Retinal pigment epithelial cell (primary cell): ENCODE data around the gene JAG2.

Experiments used
- DNase-seq: peaks from one replicate; pipeline ENCODE4 v3.0.0-alpha.2; 2010; ENCODE audit warnings: low read depth
- H3K4me3 ChIP-seq: 2 replicates; pipeline ENCODE4 v1.5.1; 2011; ENCODE audit warnings: mild to moderate bottlenecking, low read length, control low read depth, moderate library complexity
- TF ChIP-seq, protein P1 (sequence below): conservative IDR thresholded peaks from 2 replicates; pipeline ENCODE4 v1.5.1; 2011; ENCODE audit warnings: low read depth, low read length, control low read depth, inconsistent platforms

Gene JAG2

DNA sequence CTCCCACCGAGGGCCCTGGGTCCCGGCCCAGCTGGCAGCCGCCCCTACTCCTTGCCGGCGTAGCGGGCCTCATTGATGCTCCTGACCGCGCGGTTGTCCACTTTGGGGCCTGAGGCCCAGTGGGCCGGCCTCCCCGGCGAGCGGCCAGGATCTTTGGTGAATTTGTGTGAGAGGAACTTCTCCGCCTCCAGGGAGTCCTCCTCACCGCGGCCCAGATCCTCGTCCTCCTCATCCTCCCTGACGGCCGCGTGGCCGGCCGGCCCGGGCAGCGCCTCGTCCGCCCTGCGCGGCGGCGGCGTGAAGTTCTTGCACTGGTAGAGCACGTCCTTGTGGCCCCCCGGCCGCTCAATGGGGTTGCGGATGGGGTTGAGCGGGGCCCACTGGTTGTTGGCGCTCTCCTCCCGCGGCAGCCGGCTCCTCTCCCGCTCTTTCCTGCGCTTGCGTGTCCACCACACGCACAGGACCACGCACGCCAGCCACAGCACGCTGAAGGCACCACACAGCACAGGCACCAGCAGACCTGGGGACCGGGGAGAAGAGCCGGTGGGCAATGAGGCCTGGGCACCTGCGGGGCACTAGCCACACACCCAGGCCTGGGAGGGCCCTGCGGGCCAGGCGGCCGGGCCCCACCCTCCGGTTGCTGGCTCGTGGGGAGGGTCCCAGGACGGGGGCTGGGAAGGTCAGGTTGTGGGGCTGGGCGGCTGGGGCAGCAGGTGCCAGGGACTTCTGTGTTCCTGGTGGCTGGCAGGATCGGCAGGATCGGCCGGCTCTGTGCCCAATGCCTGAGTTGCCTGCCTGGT is 25.7 kb downstream of the JAG2 start:
- TF ChIP-seq, protein P1, sequence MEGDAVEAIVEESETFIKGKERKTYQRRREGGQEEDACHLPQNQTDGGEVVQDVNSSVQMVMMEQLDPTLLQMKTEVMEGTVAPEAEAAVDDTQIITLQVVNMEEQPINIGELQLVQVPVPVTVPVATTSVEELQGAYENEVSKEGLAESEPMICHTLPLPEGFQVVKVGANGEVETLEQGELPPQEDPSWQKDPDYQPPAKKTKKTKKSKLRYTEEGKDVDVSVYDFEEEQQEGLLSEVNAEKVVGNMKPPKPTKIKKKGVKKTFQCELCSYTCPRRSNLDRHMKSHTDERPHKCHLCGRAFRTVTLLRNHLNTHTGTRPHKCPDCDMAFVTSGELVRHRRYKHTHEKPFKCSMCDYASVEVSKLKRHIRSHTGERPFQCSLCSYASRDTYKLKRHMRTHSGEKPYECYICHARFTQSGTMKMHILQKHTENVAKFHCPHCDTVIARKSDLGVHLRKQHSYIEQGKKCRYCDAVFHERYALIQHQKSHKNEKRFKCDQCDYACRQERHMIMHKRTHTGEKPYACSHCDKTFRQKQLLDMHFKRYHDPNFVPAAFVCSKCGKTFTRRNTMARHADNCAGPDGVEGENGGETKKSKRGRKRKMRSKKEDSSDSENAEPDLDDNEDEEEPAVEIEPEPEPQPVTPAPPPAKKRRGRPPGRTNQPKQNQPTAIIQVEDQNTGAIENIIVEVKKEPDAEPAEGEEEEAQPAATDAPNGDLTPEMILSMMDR: no peak
- DNase-seq: no peak

DNA sequence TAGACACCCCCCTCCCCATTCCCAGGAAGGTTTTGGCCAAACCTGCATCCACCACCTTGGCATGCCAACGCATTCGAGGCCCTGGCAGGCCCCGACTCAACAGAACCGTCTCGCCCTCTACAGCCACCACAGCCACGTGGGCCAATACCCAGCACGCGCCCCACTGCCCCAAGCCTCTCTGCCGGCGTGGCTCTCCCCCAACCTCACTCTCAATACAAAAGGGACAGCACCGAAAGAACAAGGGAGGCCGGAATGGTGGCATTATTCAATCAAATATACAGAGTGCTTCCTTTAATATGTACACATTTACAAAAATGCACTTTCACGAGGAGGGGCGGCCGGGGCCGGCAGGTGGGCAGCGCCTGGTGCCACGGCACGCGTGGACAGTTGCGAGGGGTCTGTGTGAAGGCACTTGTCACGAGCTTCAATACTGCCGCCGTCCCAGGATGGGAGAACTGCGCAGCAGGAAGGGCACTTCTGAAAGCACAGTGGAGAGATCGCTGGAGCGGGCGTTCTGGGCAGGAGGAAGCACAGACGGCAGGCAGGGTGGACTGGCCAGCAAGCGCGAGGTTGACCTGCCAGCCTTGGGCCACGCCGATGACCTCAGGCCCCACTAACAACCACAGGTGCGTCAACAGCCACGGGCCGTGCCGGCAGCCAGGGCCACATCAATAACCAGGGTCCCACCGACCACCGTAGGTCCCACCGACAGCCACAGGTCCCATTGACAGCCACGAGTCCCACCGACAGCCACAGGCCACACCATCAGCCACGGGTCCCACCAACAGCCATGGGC is 26.9 kb downstream of the JAG2 start:
- no peak overlapping the region for H3K4me3 ChIP-seq
- DNase-seq: no peak
- TF ChIP-seq, protein P1: no peak

More for the DNA sequence above, 25.7 kb downstream of the JAG2 start:
- H3K4me3 ChIP-seq: no peak overlapping the region

DNA sequence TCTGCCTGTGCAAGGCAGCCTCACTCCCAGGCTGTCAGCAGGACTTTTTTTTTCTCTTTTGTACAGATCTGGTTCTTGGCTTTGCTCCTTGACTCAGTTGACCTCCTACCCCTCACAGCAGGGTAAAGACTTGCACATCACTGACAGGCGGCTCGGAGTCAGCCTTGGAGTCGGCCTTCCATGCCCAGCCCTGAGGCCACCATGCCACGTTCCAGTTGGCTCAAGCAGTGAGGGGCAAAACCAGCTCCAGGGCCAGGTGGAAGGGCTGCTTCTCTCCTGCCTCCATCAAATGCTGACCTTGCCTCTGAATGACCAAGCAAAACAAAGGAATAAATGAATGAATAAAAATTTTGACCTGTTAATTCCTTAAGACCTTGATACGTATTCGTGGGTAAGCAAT is 27.6 kb downstream of the JAG2 start:
- TF ChIP-seq, protein P1: no peak
- H3K4me3 ChIP-seq: no peak overlapping the region
- no peak for DNase-seq

DNA sequence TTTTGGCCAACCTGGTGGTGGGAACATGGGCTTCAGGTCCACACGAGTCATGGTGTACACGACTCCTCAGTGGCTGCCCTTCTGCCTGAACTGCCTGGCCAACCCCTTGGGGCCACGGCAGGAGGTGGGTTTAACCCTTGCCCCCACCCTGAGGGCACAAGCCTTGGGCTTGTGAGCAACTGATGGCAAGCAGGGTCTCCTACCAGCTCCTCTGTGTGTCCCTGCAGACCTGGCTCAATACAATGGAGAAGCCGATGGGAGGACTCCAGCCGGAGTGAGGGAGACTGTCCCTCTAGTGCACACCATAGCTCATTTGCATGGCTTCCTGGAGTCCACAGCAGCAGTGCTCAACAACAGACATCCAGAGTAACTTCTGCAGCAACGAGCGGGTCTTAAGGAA is 28.0 kb downstream of the JAG2 start:
- H3K4me3 ChIP-seq: no peak overlapping the region
- TF ChIP-seq, protein P1: no peak
- no peak for DNase-seq

DNA sequence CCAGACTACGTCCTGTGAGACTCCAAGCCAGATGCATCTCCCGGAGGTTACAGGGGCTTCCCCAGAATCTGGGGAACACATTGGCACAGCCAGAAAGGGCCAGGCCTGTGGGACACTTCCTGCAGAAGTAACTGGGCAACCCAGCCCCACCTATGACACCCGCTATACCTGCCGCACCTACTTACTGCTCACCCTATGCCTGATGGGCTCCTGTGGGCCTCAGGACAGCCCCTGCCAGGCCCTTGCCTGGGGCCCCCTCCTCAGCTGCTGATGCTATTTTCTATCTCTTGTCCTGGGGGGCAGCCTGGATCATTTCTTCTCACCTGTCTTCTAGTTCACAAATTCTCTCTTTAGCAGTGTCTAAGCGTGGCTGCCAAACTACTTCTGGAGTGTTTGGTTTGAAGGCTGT is 28.7 kb downstream of the JAG2 start:
- no peak for DNase-seq
- no peak overlapping the region for H3K4me3 ChIP-seq
- TF ChIP-seq, protein P1: no peak

DNA sequence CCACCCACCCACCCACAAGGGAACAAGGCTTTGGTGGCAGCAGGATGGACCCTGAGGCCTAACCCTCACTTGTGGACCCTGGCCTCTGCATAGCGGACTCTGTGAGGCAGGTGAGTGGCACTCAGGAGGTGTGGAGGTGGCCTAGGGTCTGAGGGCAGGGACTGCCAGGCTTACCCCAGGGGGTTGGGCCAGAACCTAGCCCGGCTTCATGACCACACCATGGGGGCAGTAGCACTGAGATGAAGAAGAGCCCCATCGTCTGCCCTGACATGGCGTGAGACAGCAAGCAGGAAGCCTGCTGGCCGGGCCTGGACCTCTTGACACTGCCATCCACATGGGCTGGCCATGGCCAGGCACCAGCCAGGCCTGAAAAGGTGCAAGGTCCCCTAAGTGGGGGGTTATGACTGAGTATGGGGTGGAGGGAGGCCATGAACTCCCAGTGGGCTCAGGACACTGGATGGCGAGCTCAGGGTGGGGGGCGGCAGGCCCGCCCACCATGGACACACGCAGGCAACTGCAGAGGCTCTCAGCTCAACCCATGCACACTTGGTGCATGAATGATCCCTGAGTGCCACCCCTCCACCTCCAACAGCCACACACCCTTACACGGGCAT is 29.3 kb downstream of the JAG2 start:
- DNase-seq: no peak
- no peak overlapping the region for H3K4me3 ChIP-seq
- TF ChIP-seq, protein P1: no peak
